IMR-90 (cell line): Measurements from ENCODE around the gene PTCH1. TPM values are rescaled to one million over a fixed set of nuclear protein-coding genes. Genes with fewer than 3 reads are reported as not detected.

Source experiments
- ATAC-seq: fragments of 200-7000 bp; cut with Tn5 transposase; 2 replicates; pipeline ENCODE4 v1.9.1; 2020; ENCODE audit warnings: low read depth, mild to moderate bottlenecking, moderate library complexity
- BruUV-seq: library from RNA; stranded (reverse); fragments of 400-500 nt; replicated peaks from 2 replicates; lab custom pipeline; 2021; lab: Mats Ljungman, UMichigan
- CTCF ChIA-PET: fragments of 300-600 bp; formaldehyde crosslinking; extraction: SDS; loops from one replicate; lab custom pipeline; 2021; ENCODE audit warnings: antibody characterized with exemption; lab: Yijun Ruan, JAX
- POLR2A ChIA-PET: fragments of 300-600 bp; sonication (Branson Sonifier 250); formaldehyde crosslinking; loops from one replicate; lab custom pipeline; 2022; ENCODE audit warnings: antibody characterized with exemption; ENCODE audit not compliant: unreplicated experiment; lab: Charles Lee
- DNase-seq: peaks from one replicate; pipeline ENCODE4 v3.0.0; 2013
- H2AFZ ChIP-seq: replicated peaks from 2 replicates; pipeline ENCODE3; 2013; ENCODE audit warnings: low read length, mild to moderate bottlenecking; ENCODE audit not compliant: poor library complexity
- H2AK5ac ChIP-seq: 2 replicates; pipeline ENCODE4 v1.6.1; 2013; ENCODE audit warnings: low read depth, low read length, inconsistent platforms
- H2AK9ac ChIP-seq: replicated peaks from 2 replicates; pipeline ENCODE3; 2013; ENCODE audit warnings: mild to moderate bottlenecking, low read depth, low read length, moderate library complexity; ENCODE audit not compliant: poor library complexity
- H2BK120ac ChIP-seq: 2 replicates; pipeline ENCODE4 v1.6.1; 2013; ENCODE audit warnings: low read depth, low read length, inconsistent platforms
- H2BK15ac ChIP-seq: 3 replicates; pipeline ENCODE4 v1.6.1; 2013; ENCODE audit warnings: low read depth, low read length, inconsistent platforms
- H2BK20ac ChIP-seq: 2 replicates; pipeline ENCODE4 v1.6.1; 2013; ENCODE audit warnings: low read depth, mild to moderate bottlenecking, inconsistent platforms, low read length, moderate library complexity
- H2BK5ac ChIP-seq: 2 replicates; pipeline ENCODE4 v1.6.1; 2013; ENCODE audit warnings: mild to moderate bottlenecking, low read depth, low read length, inconsistent platforms; ENCODE audit not compliant: poor library complexity, severe bottlenecking
- H3K14ac ChIP-seq: replicated peaks from 2 replicates; pipeline ENCODE4 v1.6.1; 2013; ENCODE audit warnings: low read depth, low read length, inconsistent platforms
- H3K18ac ChIP-seq: 2 replicates; pipeline ENCODE4 v1.6.1; 2013; ENCODE audit warnings: low read depth, low read length, control low read depth
- H3K23ac ChIP-seq: 2 replicates; pipeline ENCODE4 v1.6.1; 2013; ENCODE audit warnings: low read depth, low read length, inconsistent platforms
- H3K27ac ChIP-seq: 2 replicates; pipeline ENCODE4 v1.5.1; 2013; ENCODE audit warnings: mild to moderate bottlenecking, control low read depth, low read length; ENCODE audit not compliant: insufficient read depth
- H3K27me3 ChIP-seq: 2 replicates; pipeline ENCODE4 v1.6.1; 2013; ENCODE audit warnings: low read length; ENCODE audit not compliant: control insufficient read depth, insufficient read depth
- H3K36me3 ChIP-seq: 2 replicates; pipeline ENCODE4 v1.6.1; 2013; ENCODE audit warnings: low read length, mixed read lengths; ENCODE audit not compliant: control insufficient read depth, insufficient read depth
- H3K4ac ChIP-seq: 2 replicates; pipeline ENCODE4 v1.6.1; 2013; ENCODE audit warnings: low read depth, low read length, inconsistent platforms
- H3K4me1 ChIP-seq: 2 replicates; pipeline ENCODE4 v1.6.1; 2013; ENCODE audit warnings: low read length, mixed read lengths; ENCODE audit not compliant: control insufficient read depth, insufficient read depth
- H3K4me2 ChIP-seq: 2 replicates; pipeline ENCODE4 v1.6.1; 2013; ENCODE audit warnings: low read depth, mild to moderate bottlenecking, control low read depth, low read length, moderate library complexity
- H3K4me3 ChIP-seq: 2 replicates; pipeline ENCODE4 v1.5.1; 2013; ENCODE audit warnings: low read depth, mild to moderate bottlenecking, control low read depth, low read length, moderate library complexity; ENCODE audit not compliant: insufficient read depth
- H3K56ac ChIP-seq: 2 replicates; pipeline ENCODE4 v1.6.1; 2013; ENCODE audit warnings: low read length, inconsistent platforms; ENCODE audit not compliant: insufficient read depth; ENCODE audit errors: extremely low read depth
- H3K79me1 ChIP-seq, 2 experiments: 2 replicates each; pipeline ENCODE4 v1.6.1; 2013; ENCODE audit warnings: low read length in 2 of 2, inconsistent platforms in 1 of 2, low read depth in 1 of 2
- H3K9ac ChIP-seq: 2 replicates; pipeline ENCODE4 v1.6.1; 2013; ENCODE audit warnings: low read depth, low read length, control low read depth
- H3K9me1 ChIP-seq: 2 replicates; pipeline ENCODE4 v1.6.1; 2013; ENCODE audit warnings: low read length, inconsistent platforms; ENCODE audit not compliant: insufficient read depth
- H3K9me3 ChIP-seq: 2 replicates; pipeline ENCODE4 v1.6.1; 2013; ENCODE audit warnings: low read length; ENCODE audit not compliant: control insufficient read depth, insufficient read depth
- H4K20me1 ChIP-seq: 2 replicates; pipeline ENCODE4 v1.6.1; 2013; ENCODE audit warnings: low read length, inconsistent platforms; ENCODE audit not compliant: insufficient read depth
- H4K5ac ChIP-seq: 2 replicates; pipeline ENCODE4 v1.6.1; 2013; ENCODE audit warnings: mild to moderate bottlenecking, low read depth, low read length, control low read depth
- H4K8ac ChIP-seq, 2 experiments: 2 replicates each; pipeline ENCODE4 v1.6.1; 2013; ENCODE audit warnings: low read depth in 2 of 2, low read length in 2 of 2, control low read depth in 1 of 2, inconsistent platforms in 1 of 2
- H4K91ac ChIP-seq: 2 replicates; pipeline ENCODE4 v1.6.1; 2013; ENCODE audit warnings: low read depth, low read length, inconsistent platforms; ENCODE audit not compliant: insufficient read depth
- BHLHE40 ChIP-seq: fragments of 150-350 bp; IDR thresholded peaks from 2 replicates; pipeline ENCODE4 v1.6.1; 2016; ENCODE audit warnings: mild to moderate bottlenecking, low read depth, low read length
- CHD1 ChIP-seq: IDR thresholded peaks from 2 replicates; pipeline ENCODE4 v1.6.1; 2012; ENCODE audit warnings: low read depth, low read length, improper control_type of control experiment
- MAZ ChIP-seq: IDR thresholded peaks from 2 replicates; pipeline ENCODE4 v1.6.1; 2012; ENCODE audit warnings: low read depth, mild to moderate bottlenecking, low read length, improper control_type of control experiment, moderate library complexity, borderline replicate concordance
- MXI1 ChIP-seq: IDR thresholded peaks from 2 replicates; pipeline ENCODE4 v1.6.1; 2012; ENCODE audit warnings: low read depth, mild to moderate bottlenecking, low read length, moderate library complexity, borderline replicate concordance
- WGBS, 2 experiments: methylation state at CpG; one replicate each; pipeline versions ENCODE4 v1.1.5 to v1.1.7; 2013; ENCODE audit warnings: missing lambda C conversion rate in 2 of 2; ENCODE audit not compliant: insufficient read length in 1 of 2; ENCODE audit errors: extremely low coverage in 2 of 2; 5-methylcytosine and 5-hydroxymethylcytosine counted together
- dilution Hi-C: fragments of 300-500 bp; cut with HindIII; formaldehyde crosslinking; loops from one replicate; pipeline ENCODE4 v1.14.3; 2018; ENCODE audit warnings: low sequenced_read_pairs; ENCODE audit not compliant: unreplicated experiment
- in situ Hi-C: fragments of 300-500 bp; cut with MboI; formaldehyde crosslinking; loops from 3 replicates; pipeline ENCODE4 v1.14.3; 2019; ENCODE audit warnings: low sequenced_read_pairs, inconsistent platforms, mixed read lengths
- intact Hi-C: fragments of 100-400 bp; cut with micrococcal nuclease; formaldehyde crosslinking; loops from 2 replicates; pipeline ENCODE4 v1.10.0; 2022
- polyA plus RNA-seq, 3 experiments: library from polyadenylated mRNA; depleted of rRNA; stranded (reverse); fragments of >200 nt; gene quantifications; 2 replicates each; pipeline ENCODE4 v1.2.3, GENCODE V29; 2012; ENCODE audit warnings: low replicate concordance in 1 of 3
- total RNA-seq: library from RNA; depleted of rRNA; stranded (reverse); fragments of >200 nt; gene quantifications from 2 replicates; pipeline ENCODE4 v1.2.3, GENCODE V29; 2012
- TF ChIP-seq, protein P1 (sequence below): fragments of 150-350 bp; IDR thresholded peaks from 2 replicates; pipeline ENCODE4 v1.6.1; 2017; ENCODE audit warnings: mild to moderate bottlenecking, antibody characterized with exemption, low read length, low read depth

PTCH1 gene
- total and polyA plus RNA-seq, 2 of the 4 experiments (the other 2 are of a cell fraction), result 4.1 to 5.0 TPM

DNA sequence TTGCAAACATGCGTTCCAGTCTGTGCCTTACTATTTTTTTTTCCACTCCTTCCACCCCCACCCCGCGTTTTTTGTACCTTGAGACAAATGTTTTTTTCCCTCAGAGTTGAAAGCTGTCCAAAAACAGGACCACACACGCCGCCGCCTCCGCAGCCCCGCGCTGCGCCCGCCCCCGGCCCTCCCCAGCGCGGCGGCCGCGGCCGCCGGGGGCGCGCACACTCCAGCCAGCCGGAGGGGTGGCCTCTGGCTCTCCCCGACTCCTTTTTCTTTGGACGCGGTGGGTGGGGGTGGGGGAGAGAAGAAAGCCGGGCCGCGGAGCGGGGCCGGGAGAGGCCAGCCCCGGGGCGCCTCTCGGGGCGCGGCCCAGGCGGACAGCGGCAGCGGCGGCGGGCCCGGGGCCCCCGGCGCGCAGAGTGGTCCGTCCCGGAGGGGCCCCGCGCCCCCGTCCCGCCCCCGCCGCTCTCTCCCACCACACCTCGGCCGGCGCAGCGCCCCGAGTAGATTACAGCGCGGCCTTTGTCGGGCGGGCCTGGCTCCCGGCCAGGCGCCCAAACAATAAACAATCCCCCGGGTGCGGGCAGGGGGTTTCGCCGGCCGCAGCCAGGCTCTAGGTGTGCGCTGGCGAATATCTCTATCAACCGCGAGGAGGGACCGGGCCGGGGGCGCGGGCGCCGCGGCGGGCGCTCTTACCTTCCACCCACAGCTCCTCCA lies 10.9 kb downstream of the PTCH1 start:
- DNase-seq (peak; percentile 63), ATAC-seq (peak; percentile 12; the same call in 1 of the 2 replicates)
- POLR2A ChIA-PET, result interaction anchor here (0.6 to 0.7 kb wide), 2 partner anchors 411 to 499 kb away, joined by 22 to 25 read pairs; no protein-coding TSS in a partner anchor
- dilution Hi-C loops (no loop called here), in situ Hi-C loops (no loop called here), intact Hi-C loops (loop anchor here (2.0 to 10.0 kb wide), 5 partner anchors 43 to 629 kb away; partner anchors contain the start of gene FANCC)
- Histone ChIP-seq H4K8ac (peak overlapping the region; percentile 40 to 62; a peak in 2 of 4 replicates), H2BK5ac (peak overlapping the region; percentile 87), H3K4ac (peak overlapping the region; percentile 92), H3K4me3 (peak overlapping the region; percentile 84), H3K9ac (peak overlapping the region; percentile 98), H2AK5ac (no peak overlapping the region), H2BK15ac (no peak overlapping the region), H3K27me3 (no peaks in the 10 kb centered on the region), H3K36me3 (no peaks in the 10 kb centered on the region; the same call in 1 of the 2 replicates), H4K91ac (no peak overlapping the region), H3K14ac (peak overlapping the region; percentile 73), H3K9me1 (no peaks in the 10 kb centered on the region; the same call in none of the 2 replicates), H3K56ac (peak overlapping the region; percentile 73; the same call in 1 of the 2 replicates), H3K4me1 (peaks cover 5% of the 10 kb centered on the region), H2BK20ac (no peak overlapping the region; the same call in 1 of the 2 replicates), H2AK9ac (peak overlapping the region; percentile 59), H2AFZ (peak overlapping the region; percentile 93), H3K79me1 (peaks cover 10 to 45% of the 10 kb centered on the region in 2 experiments; a peak in 3 of 4 replicates), H4K5ac (peak overlapping the region; percentile 69), H3K23ac (peak overlapping the region; percentile 76; the same call in 1 of the 2 replicates), H3K9me3 (no peaks in the 10 kb centered on the region), H3K27ac (peak overlapping the region; percentile 88), H2BK120ac (peak overlapping the region; percentile 75), H4K20me1 (peaks cover 35% of the 10 kb centered on the region), H3K18ac (peak overlapping the region; percentile 85), H3K4me2 (peak overlapping the region; percentile 92)
- CTCF ChIA-PET, result no interaction called here
- BruUV-seq, result no TSS peak
- WGBS, 2 experiments, result 1% methylated on average over 25 of the region's 81 CpGs; no CpG with 5 or more reads in 1 of the 2 experiments
- TF ChIP-seq CHD1, result peak; percentile 70; the same call in 1 of the 2 replicates
- TF ChIP-seq, protein P1, sequence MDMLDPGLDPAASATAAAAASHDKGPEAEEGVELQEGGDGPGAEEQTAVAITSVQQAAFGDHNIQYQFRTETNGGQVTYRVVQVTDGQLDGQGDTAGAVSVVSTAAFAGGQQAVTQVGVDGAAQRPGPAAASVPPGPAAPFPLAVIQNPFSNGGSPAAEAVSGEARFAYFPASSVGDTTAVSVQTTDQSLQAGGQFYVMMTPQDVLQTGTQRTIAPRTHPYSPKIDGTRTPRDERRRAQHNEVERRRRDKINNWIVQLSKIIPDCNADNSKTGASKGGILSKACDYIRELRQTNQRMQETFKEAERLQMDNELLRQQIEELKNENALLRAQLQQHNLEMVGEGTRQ, result no peak
- no peak for TF ChIP-seq MXI1
- TF ChIP-seq BHLHE40, result peak; percentile 85
- peak; percentile 78; the same call in 1 of the 2 replicates for TF ChIP-seq MAZ
